Loucy (cell line): ENCODE results near the gene CSF3R.
"Not testable (repeated sequence)": the region's sequence is repeated elsewhere in the genome, so short reads cannot be mapped to it uniquely, and the experiment has no call there.

Source experiments
- H2AFZ ChIP-seq: fragments of 200-600 bp; sonication (generic); 2 replicates; pipeline ENCODE4 v1.6.0; 2016; ENCODE audit warnings: antibody characterized with exemption, mild to moderate bottlenecking, low read length, moderate library complexity
- H3F3A ChIP-seq: fragments of 200-600 bp; 2 replicates; pipeline ENCODE4 v1.6.0; 2016; ENCODE audit warnings: antibody characterized with exemption, low read depth, mild to moderate bottlenecking
- H3K27me3 ChIP-seq: fragments of 200-600 bp; sonication (generic); 2 replicates; pipeline ENCODE4 v1.6.1; 2014; ENCODE audit warnings: low read length, mild to moderate bottlenecking; ENCODE audit not compliant: insufficient read depth, poor library complexity, severe bottlenecking
- H3K36me3 ChIP-seq: fragments of 200-600 bp; sonication (generic); 2 replicates; pipeline ENCODE4 v1.6.1; 2016; ENCODE audit warnings: low read length; ENCODE audit not compliant: insufficient read depth
- H3K4me1 ChIP-seq: fragments of 200-600 bp; sonication (generic); 2 replicates; pipeline ENCODE4 v1.5.1; 2014; ENCODE audit warnings: low read length, mild to moderate bottlenecking; ENCODE audit not compliant: insufficient read depth, poor library complexity, severe bottlenecking
- H3K4me2 ChIP-seq: fragments of 200-600 bp; sonication (generic); 2 replicates; pipeline ENCODE4 v1.6.0; 2014; ENCODE audit warnings: antibody characterized with exemption, low read length, low read depth, mild to moderate bottlenecking; ENCODE audit not compliant: poor library complexity, severe bottlenecking
- H3K4me3 ChIP-seq: fragments of 200-600 bp; sonication (generic); 2 replicates; pipeline ENCODE4 v1.5.1; 2014; ENCODE audit warnings: low read length, mild to moderate bottlenecking, mixed read lengths; ENCODE audit not compliant: poor library complexity, severe bottlenecking
- H3K79me2 ChIP-seq: fragments of 200-600 bp; sonication (generic); 2 replicates; pipeline ENCODE4 v1.6.1; 2014; ENCODE audit warnings: low read length; ENCODE audit not compliant: insufficient read depth
- H3K9ac ChIP-seq: fragments of 200-600 bp; sonication (generic); 2 replicates; pipeline ENCODE4 v1.6.0; 2014; ENCODE audit warnings: mild to moderate bottlenecking, low read depth, low read length, moderate library complexity; ENCODE audit not compliant: poor library complexity, severe bottlenecking
- H3K9me2 ChIP-seq: fragments of 200-600 bp; sonication (generic); replicated peaks from 2 replicates; pipeline ENCODE4 v1.6.1; 2016; ENCODE audit warnings: low read depth, low read length, mixed read lengths
- H3K9me3 ChIP-seq: fragments of 200-600 bp; sonication (generic); 2 replicates; pipeline ENCODE4 v1.6.1; 2014; ENCODE audit warnings: mild to moderate bottlenecking, antibody characterized with exemption, low read length, low read depth; ENCODE audit not compliant: insufficient read depth
- H4K20me1 ChIP-seq: fragments of 200-600 bp; sonication (generic); 2 replicates; pipeline ENCODE4 v1.6.0; 2014; ENCODE audit warnings: antibody characterized with exemption, low read length, mild to moderate bottlenecking; ENCODE audit not compliant: insufficient read depth, poor library complexity, severe bottlenecking
- EZH2phosphoT487 ChIP-seq: fragments of 200-600 bp; IDR thresholded peaks from 2 replicates; pipeline ENCODE4 v1.6.1; 2018; ENCODE audit warnings: antibody characterized with exemption, mild to moderate bottlenecking, moderate library complexity, borderline replicate concordance
- TF ChIP-seq, protein P1 (sequence below): fragments of 200-600 bp; sonication (generic); conservative IDR thresholded peaks from 2 replicates; pipeline ENCODE4 v1.5.1; 2014; ENCODE audit warnings: mild to moderate bottlenecking, antibody characterized with exemption, low read length

Gene CSF3R

DNA sequence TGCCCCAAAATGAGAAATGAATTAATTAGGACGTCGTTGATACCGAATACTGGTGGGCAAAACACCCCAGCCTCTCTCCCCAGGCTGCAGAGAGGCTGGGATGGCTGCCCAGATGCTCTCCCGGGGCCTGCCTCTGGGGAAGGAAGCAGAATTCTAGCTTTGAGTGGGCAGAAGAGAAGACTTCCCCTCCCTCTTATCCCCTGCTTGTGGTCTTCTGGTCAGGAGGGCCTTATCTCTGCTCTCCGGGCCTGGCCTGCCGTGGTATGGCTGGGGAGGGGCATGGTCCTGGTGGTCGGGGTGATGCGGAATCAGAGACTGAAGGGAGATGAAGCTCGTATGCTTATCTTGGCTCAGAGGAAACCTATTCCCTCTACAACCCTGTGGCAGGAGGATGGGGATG, 9.8 kb upstream of the CSF3R start:
- TF ChIP-seq, protein P1, sequence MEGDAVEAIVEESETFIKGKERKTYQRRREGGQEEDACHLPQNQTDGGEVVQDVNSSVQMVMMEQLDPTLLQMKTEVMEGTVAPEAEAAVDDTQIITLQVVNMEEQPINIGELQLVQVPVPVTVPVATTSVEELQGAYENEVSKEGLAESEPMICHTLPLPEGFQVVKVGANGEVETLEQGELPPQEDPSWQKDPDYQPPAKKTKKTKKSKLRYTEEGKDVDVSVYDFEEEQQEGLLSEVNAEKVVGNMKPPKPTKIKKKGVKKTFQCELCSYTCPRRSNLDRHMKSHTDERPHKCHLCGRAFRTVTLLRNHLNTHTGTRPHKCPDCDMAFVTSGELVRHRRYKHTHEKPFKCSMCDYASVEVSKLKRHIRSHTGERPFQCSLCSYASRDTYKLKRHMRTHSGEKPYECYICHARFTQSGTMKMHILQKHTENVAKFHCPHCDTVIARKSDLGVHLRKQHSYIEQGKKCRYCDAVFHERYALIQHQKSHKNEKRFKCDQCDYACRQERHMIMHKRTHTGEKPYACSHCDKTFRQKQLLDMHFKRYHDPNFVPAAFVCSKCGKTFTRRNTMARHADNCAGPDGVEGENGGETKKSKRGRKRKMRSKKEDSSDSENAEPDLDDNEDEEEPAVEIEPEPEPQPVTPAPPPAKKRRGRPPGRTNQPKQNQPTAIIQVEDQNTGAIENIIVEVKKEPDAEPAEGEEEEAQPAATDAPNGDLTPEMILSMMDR = no peak
- no peak for TF ChIP-seq EZH2phosphoT487
- H3K27me3 ChIP-seq = no peaks in the 10 kb centered on the region
- H3K36me3 ChIP-seq = no peaks in the 10 kb centered on the region
- no peaks in the 10 kb centered on the region for H4K20me1 ChIP-seq
- no peak overlapping the region for H3K9ac ChIP-seq
- no peak overlapping the region for H3K4me2 ChIP-seq
- H3F3A ChIP-seq = no peaks in the 10 kb centered on the region
- no peaks in the 10 kb centered on the region for H3K4me1 ChIP-seq
- H3K9me2 ChIP-seq = no peaks in the 10 kb centered on the region
- no peaks in the 10 kb centered on the region for H3K9me3 ChIP-seq
- no peaks in the 10 kb centered on the region for H3K79me2 ChIP-seq
- H3K4me3 ChIP-seq = no peak overlapping the region
- no peak overlapping the region for H2AFZ ChIP-seq

DNA sequence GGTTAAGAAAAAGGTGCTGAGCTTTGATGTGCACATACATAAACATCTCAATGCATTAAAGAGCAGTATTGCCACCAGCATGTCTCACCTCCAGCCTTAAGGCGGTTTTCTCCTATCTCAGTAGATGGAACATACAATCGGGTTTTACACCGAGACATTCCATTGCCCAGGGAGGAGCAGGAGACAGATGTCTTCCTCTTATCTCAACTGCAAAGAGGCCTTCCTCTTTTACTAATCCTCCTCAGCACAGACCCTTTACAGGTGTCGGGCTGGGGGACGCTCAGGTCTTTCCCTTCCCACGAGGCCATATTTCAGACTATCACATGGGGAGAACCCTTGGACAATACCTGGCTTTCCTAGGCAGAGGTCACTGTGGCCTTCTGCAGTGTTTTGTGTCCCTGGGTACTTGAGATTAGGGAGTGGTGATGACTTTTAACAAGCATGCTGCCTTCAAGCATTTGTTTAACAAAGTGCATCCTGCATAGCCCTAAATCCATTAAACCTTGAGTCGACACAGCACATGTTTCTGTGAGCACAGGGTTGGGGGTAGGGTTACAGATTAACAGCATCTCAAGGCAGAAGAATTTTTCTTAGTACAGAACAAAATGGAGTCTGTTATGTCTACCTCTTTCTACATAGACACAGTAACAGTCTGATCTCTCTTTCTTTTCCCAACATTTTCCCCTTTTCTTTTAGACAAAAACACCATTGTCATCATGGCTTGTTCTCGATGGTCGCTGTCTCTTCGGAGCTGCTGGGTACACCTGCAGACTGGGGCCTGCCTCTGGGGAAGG, 6.7 kb upstream of the CSF3R start:
- H3K36me3 ChIP-seq, H3F3A ChIP-seq, H2AFZ ChIP-seq, H3K4me3 ChIP-seq, H3K9ac ChIP-seq, H3K9me2 ChIP-seq, H3K4me2 ChIP-seq, H3K79me2 ChIP-seq, H3K27me3 ChIP-seq, H4K20me1 ChIP-seq, H3K4me1 ChIP-seq, H3K9me3 ChIP-seq: not testable (repeated sequence)

DNA sequence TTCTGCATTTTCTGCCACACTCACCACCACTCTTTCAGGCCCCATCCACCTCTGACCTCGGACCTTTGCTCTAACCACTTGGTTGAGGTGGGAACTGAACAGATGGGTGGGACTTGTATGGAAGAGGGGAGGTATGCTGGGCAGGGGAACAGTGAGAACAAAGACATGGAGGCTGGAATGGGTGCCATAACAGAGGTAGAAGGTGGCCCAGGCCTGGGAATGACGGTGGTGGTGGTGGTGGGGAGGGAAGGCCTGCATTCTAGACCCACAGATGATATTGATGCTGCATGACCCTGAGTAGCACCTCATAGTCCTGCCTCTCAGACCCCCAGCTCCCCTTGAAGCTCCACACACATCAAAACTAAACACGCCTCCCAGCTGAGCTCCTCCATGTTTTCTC, 5.2 kb upstream of the CSF3R start:
- Histone ChIP-seq H3K4me3 (no peak overlapping the region), H3K4me1 (no peaks in the 10 kb centered on the region), H3K36me3 (no peaks in the 10 kb centered on the region), H3K27me3 (no peaks in the 10 kb centered on the region), H4K20me1 (no peaks in the 10 kb centered on the region), H3F3A (no peaks in the 10 kb centered on the region), H3K79me2 (no peaks in the 10 kb centered on the region), H3K4me2 (no peak overlapping the region), H2AFZ (no peak overlapping the region), H3K9ac (no peak overlapping the region), H3K9me3 (no peaks in the 10 kb centered on the region), H3K9me2 (no peaks in the 10 kb centered on the region)
- no peak for TF ChIP-seq EZH2phosphoT487
- TF ChIP-seq, protein P1 = no peak

DNA sequence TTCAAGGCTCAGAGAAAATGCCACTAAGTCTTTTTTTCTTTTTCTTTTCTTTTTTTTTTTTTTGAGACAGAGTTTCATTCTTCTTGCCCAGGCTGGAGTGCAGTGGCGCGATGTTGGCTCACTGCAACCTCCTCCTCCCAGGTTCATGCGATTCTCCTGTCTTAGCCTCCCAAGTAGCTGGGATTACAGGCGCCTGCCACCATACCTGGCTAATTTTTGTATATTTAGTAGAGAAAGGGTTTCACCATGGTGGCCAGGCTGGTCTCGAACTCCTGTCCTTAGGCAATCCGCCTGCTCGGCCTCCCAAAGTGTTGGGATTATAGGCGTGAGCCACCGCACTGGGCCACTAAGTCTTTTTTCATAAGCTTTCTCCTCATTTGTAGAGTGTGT, 4.6 kb upstream of the CSF3R start:
- not testable (repeated sequence) for H3K9ac ChIP-seq, H3K79me2 ChIP-seq, H3K4me1 ChIP-seq, H3F3A ChIP-seq, H3K36me3 ChIP-seq, H3K4me2 ChIP-seq, H3K27me3 ChIP-seq, H2AFZ ChIP-seq, H3K9me2 ChIP-seq, H3K4me3 ChIP-seq, H4K20me1 ChIP-seq, H3K9me3 ChIP-seq
